ENCODE data around the gene RNASE11. TPM values are rescaled to one million over a fixed set of nuclear protein-coding genes. Genes with fewer than 3 reads are reported as not detected.

Gene RNASE11
- total RNA-seq, 1 experiment from 2014 or later, result not detected

DNA sequence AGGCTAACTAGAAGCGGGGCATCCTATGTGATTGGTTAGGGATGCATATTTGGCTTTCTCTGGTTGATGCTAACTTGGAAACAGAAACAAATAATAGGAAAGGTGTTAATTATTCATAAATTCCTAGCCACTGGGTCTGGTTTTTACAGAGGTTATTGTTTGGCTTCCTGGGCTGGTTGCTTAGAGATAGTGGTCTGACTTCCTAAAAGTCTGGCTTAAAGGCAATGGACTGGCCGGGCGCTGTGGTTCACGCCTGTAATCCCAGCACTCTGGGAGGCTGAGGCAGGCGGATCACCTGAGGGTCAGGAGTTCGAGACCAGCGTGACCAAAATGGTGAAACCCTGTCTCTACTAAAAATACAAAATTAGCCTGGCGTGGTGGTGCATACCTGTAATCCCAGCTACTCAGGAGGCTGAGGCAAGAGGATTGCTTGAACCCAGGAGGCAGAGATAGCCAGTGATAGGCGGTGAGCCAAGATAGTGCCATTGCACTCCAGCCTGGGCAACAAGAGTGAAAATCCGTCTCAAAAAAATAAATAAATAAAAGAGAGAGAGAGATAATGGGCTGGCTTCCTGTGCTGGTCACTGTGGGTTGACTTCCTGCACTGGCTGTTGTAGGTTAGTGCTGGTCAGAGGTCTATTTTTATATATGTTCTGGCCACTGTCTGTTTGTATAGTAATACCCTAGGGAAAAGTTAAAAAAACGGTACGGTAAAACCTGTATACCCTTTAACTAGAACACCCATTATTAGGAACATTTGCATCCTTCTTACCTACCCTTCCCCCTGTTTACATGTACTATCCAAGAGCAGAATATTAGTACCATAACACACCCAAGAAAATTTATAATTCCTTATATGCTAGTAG, 29.6 kb upstream of the RNASE11 start:
- no peak for TF ChIP-seq ZFX (IDR thresholded peaks at IDR 0.05)
- no peak for TF ChIP-seq SIN3A (IDR thresholded peaks at IDR 0.05; ENCODE audit: low read depth)
- TF ChIP-seq CEBPB (IDR thresholded peaks at IDR 0.05; ENCODE audit: low read depth), result no peak
- no peak for TF ChIP-seq POLR2AphosphoS5 (IDR thresholded peaks at IDR 0.05; ENCODE audit: low read depth, low read length)
- TF ChIP-seq SRF (IDR thresholded peaks at IDR 0.05; ENCODE audit: low read depth), result no peak
- no peak for TF ChIP-seq YY1 (IDR thresholded peaks at IDR 0.05; ENCODE audit: extremely low read depth, insufficient replicate concordance, low read depth, low read length)
- no peak for TF ChIP-seq CBX3 (IDR thresholded peaks at IDR 0.05; ENCODE audit: low read depth)
- TF ChIP-seq ATF3 (IDR thresholded peaks at IDR 0.05), result no peak
- TF ChIP-seq FOSL1 (IDR thresholded peaks at IDR 0.05; ENCODE audit: low read depth), result no peak
- no peak for TF ChIP-seq EZH2phosphoT487 (IDR thresholded peaks at IDR 0.05; ENCODE audit: borderline replicate concordance)
- no peak for TF ChIP-seq CTCF (IDR thresholded peaks at IDR 0.05 in 2 of 3, conservative IDR thresholded peaks at IDR 0.05 in 1 of 3; ENCODE audit: borderline replicate concordance in 1 of 3, insufficient read depth in 1 of 3, low read depth in 2 of 3, low read length in 2 of 3)
- TF ChIP-seq EGR1 (IDR thresholded peaks at IDR 0.05; ENCODE audit: low read depth), result no peak
- no peak for TF ChIP-seq JUND (IDR thresholded peaks at IDR 0.05)
- ChIA-PET POLR2A (no interaction called here), CTCF (no interaction called here)

More for the DNA sequence above, 29.6 kb upstream of the RNASE11 start:
- no peaks in the 10 kb centered on the region for H3K9me2 ChIP-seq (ENCODE audit: insufficient read depth)
- no peak overlapping the region for H3K4me3 ChIP-seq (replicated peaks in 1 of 2; ENCODE audit: low read depth in 1 of 2, low read length in 2 of 2)
- H3K36me3 ChIP-seq (ENCODE audit: control insufficient read depth in 1 of 2, insufficient read depth in 2 of 2, low read length in 2 of 2), result no peaks in the 10 kb centered on the region
- DNase-seq (ENCODE audit: low read depth, low spot score), result no peak
- H3K4me1 ChIP-seq (ENCODE audit: control insufficient read depth in 1 of 2, insufficient read depth in 2 of 2, low read length in 2 of 2), result peaks cover 12 to 25% of the 10 kb centered on the region in 2 experiments
- no peaks in the 10 kb centered on the region for H3K27me3 ChIP-seq (ENCODE audit: insufficient read depth, low read length)
- intact Hi-C loops (cut with micrococcal nuclease), result loop anchor here (10.0 kb wide), 1 partner anchor 357 kb away; no protein-coding TSS in a partner anchor
- H2AFZ ChIP-seq (ENCODE audit: low read depth, low read length, poor library complexity, severe bottlenecking), result no peak overlapping the region
- H4K20me1 ChIP-seq (ENCODE audit: insufficient read depth), result no peaks in the 10 kb centered on the region
- no peak overlapping the region for H3K4me2 ChIP-seq (ENCODE audit: low read length)
- RAD21 ChIA-PET (ENCODE audit: low non-redundant PET in 1 of 2, low total read pairs in 2 of 2, uncharacterized antibody in 2 of 2, unreplicated experiment in 2 of 2), result no interaction called here
- H3K9ac ChIP-seq (ENCODE audit: low read length), result no peak overlapping the region
- H3K79me2 ChIP-seq (ENCODE audit: insufficient read depth, low read length), result no peaks in the 10 kb centered on the region
- H3K27ac ChIP-seq (ENCODE audit: low read depth, low read length), result no peak overlapping the region
- no TSS peak for BruUV-seq (replicated peaks)
- no peak for ATAC-seq
- H3K9me3 ChIP-seq (ENCODE audit: control insufficient read depth in 1 of 2, insufficient read depth in 1 of 2, low read depth in 1 of 2, low read length in 2 of 2), result no peaks in the 10 kb centered on the region
